Measurements from ENCODE around the gene SLC13A2. TPM values are rescaled to one million over a fixed set of nuclear protein-coding genes. Genes with fewer than 3 reads are reported as not detected.

The SLC13A2 gene
- total and polyA plus RNA-seq, 7 donors: under 0.01 to 29.1 (median 9.9) TPM; not detected in 3

DNA sequence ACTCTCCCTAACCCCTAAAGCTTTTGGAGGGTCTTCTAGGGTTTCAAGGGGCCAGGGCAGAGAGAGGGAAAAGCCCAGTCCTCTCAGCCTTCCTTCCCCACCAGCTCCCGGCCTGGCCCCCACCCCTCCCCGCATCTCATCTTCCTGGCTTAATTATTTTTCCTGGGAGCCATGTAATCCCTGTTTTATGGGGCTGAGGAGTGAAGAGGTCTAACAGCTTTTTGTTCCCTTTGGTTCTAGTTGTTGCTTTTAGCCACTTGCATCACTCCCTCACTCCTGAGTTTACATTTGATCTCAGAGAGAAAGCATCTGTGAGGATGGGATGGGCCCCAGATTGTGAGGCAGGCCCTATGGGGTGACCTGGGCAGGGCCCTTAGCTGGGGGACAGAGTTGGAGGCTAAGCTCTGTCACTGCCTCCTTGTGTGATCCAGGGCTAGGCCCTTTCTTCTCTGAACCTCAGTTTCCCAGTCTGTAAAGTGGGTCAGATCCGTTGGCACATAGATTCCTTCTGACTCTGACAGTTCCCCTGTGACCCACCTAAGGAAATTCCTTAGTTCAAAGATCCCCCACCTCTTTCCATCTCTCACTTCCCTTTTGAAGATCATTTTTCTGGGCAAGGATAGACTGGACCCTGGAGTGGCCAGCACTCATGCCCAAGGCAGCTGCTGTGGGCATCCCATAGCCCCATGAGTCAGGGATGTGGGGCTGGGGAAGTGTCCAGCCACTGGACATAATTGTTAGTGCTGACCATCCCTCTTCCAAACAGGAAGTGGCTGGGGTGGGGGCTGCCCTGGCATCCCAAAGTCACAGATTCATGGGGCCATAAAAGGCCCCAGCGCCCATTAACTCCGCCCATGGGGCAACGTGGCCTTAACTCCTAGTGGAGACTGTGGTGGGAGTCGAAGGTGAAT, 58.9 kb downstream of the SLC13A2 start:
- no peaks in the 10 kb centered on the region for H3K36me3 ChIP-seq
- H3K27ac ChIP-seq: no peak overlapping the region
- intact Hi-C loops (cut with DNase I): no loop called here
- no peaks in the 10 kb centered on the region for H3K4me1 ChIP-seq
- no peak overlapping the region for H3K4me3 ChIP-seq
- DNase-seq: no peak
- TF ChIP-seq POLR2A (IDR thresholded peaks at IDR 0.05) (no peak), POLR2AphosphoS5 (IDR thresholded peaks at IDR 0.05) (no peak), EP300 (IDR thresholded peaks at IDR 0.05) (no peak)
- TF ChIP-seq, protein P1, sequence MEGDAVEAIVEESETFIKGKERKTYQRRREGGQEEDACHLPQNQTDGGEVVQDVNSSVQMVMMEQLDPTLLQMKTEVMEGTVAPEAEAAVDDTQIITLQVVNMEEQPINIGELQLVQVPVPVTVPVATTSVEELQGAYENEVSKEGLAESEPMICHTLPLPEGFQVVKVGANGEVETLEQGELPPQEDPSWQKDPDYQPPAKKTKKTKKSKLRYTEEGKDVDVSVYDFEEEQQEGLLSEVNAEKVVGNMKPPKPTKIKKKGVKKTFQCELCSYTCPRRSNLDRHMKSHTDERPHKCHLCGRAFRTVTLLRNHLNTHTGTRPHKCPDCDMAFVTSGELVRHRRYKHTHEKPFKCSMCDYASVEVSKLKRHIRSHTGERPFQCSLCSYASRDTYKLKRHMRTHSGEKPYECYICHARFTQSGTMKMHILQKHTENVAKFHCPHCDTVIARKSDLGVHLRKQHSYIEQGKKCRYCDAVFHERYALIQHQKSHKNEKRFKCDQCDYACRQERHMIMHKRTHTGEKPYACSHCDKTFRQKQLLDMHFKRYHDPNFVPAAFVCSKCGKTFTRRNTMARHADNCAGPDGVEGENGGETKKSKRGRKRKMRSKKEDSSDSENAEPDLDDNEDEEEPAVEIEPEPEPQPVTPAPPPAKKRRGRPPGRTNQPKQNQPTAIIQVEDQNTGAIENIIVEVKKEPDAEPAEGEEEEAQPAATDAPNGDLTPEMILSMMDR (IDR thresholded peaks at IDR 0.05): no peak
- H3K9me3 ChIP-seq: no peaks in the 10 kb centered on the region
- peaks cover 0 to 5% (median 0%) of the 10 kb centered on the region in 3 donors for H3K27me3 ChIP-seq
- 53 to 75% methylated on average over 7 of the region's 7 CpGs for WGBS, 2 donors

DNA sequence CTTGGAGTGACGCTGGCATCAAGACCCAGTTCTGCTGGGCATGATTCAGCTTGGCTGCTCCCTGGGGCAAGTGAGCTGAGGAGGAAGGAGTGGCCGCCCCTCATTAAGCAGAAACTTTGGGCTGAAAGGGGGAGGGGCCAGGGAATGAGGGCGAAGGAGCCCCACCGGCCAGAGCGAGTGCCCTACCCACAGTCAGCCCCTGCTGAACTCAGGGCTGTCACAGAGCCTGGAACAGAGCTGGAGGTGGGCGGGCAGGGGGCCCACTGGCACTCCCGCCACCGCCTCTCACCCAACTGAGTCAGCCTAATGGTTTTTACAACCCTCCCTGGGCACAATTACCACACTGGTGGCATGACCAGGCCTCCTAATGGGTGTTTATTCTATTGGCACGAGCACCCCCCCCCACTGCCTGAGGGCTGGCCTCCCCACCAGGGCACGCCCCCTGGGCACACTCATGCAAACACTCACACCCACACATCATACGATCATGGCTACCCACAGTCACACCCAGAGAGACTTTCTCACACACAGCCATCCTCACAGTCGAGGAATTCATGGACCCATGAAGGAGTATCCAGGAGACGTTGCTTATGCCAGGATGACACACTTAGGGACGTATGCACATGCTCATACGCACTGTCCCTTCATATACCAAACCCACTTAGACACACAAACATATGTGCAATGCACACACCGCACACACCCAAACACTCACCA, 59.8 kb downstream of the SLC13A2 start:
- intact Hi-C loops (cut with DNase I): no loop called here
- no peaks in the 10 kb centered on the region for H3K36me3 ChIP-seq
- no peak overlapping the region for H3K27ac ChIP-seq
- no peaks in the 10 kb centered on the region for H3K9me3 ChIP-seq
- TF ChIP-seq POLR2AphosphoS5 (IDR thresholded peaks at IDR 0.05) (no peak), EP300 (IDR thresholded peaks at IDR 0.05) (no peak), POLR2A (IDR thresholded peaks at IDR 0.05) (no peak)
- TF ChIP-seq, protein P1 (IDR thresholded peaks at IDR 0.05): no peak
- H3K4me3 ChIP-seq: no peak overlapping the region
- no peaks in the 10 kb centered on the region for H3K4me1 ChIP-seq
- no peak for DNase-seq
- peaks cover 0 to 5% (median 0%) of the 10 kb centered on the region in 3 donors for H3K27me3 ChIP-seq
- 26 to 69% methylated on average over 16 of the region's 16 CpGs for WGBS, 2 donors

DNA sequence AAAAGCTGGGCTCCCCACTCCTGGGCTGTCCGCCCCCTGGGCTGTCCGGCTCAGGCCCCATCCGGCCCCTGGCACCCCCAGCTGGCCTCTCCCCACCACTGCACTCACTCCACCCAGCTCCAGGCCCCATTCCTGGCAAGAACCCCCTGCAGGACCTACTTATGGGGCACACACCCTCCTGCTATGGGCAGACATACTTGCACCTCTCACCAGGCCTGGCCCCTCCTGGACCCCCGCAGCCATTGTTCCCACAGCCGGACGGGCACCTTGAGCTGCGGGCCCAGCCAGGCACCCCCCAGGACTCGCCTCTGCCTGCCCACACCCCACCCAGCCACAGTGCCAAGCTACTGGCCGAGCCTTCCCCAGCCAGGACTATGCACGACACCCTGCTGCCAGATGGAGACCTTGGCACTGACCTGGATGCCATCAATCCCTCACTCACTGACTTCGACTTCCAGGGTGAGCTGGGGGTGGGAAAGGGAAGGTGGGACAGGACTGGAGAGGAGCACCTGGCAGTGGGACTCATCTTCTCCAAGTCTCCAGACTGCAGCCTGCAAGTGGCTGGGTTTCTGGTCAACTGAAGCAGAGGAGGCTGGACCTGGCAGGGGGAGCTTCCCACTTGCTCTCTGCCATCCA, 61.4 kb downstream of the SLC13A2 start:
- no peak overlapping the region for H3K27ac ChIP-seq

DNA sequence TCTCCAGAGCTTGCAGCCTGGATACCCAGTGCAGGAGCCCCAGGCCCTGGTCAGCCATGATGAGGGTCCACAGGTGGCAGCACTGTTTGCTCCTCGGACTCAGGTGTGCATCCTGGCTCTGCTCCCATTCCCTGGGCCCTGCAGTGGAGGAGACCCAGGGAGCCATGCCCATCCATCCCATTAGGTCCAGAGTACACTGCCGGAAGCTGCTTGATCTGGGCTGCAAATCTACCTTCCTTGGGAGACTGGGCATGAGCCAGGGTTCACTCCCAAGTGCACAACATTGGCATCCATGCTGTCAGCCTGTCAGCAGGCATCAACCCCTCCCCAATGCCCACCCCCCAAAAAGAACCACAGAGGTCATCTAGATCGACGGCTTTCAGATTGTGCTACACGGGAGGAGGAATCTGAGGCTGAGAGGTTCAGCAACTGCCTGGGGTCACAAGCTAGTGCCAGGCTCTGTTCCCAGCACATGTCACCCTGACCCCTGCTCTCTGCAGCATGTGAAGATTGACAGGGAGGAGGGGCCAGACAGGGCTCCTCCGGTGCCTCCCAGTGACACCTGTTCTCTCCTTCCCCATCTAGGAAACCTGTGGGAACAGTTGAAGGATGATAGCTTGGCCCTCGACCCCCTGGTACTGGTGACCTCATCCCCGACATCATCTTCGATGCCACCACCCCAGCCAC, 63.2 kb downstream of the SLC13A2 start:
- H3K9me3 ChIP-seq: no peaks in the 10 kb centered on the region
- no peak for TF ChIP-seq POLR2A (IDR thresholded peaks at IDR 0.05)
- TF ChIP-seq EP300 (IDR thresholded peaks at IDR 0.05): no peak
- TF ChIP-seq POLR2AphosphoS5 (IDR thresholded peaks at IDR 0.05): no peak
- TF ChIP-seq, protein P1 (IDR thresholded peaks at IDR 0.05): no peak
- 16 to 68% methylated on average over 9 of the region's 9 CpGs for WGBS, 2 donors

More for the DNA sequence above, 61.4 kb downstream of the SLC13A2 start:
- 90 to 92% methylated on average over 11 of the region's 11 CpGs for WGBS, 2 donors
- no peak overlapping the region for H3K4me3 ChIP-seq
- no peaks in the 10 kb centered on the region for H3K4me1 ChIP-seq
- no peak for DNase-seq
- intact Hi-C loops (cut with DNase I): no loop called here
- H3K36me3 ChIP-seq: no peaks in the 10 kb centered on the region
- H3K9me3 ChIP-seq: no peaks in the 10 kb centered on the region
- H3K27me3 ChIP-seq: peaks cover 0 to 5% (median 0%) of the 10 kb centered on the region in 3 donors
- TF ChIP-seq EP300 (IDR thresholded peaks at IDR 0.05) (no peak), POLR2AphosphoS5 (IDR thresholded peaks at IDR 0.05) (no peak), POLR2A (IDR thresholded peaks at IDR 0.05) (no peak)
- TF ChIP-seq, protein P1 (IDR thresholded peaks at IDR 0.05): no peak

More for the DNA sequence above, 63.2 kb downstream of the SLC13A2 start:
- no peaks in the 10 kb centered on the region for H3K27me3 ChIP-seq
- H3K4me1 ChIP-seq: no peaks in the 10 kb centered on the region
- intact Hi-C loops (cut with DNase I): no loop called here
- DNase-seq: no peak
- H3K27ac ChIP-seq: no peak overlapping the region
- no peak overlapping the region for H3K4me3 ChIP-seq
- H3K36me3 ChIP-seq: no peaks in the 10 kb centered on the region

Data from sigmoid colon (tissue), 7 donors.